Keratinocyte (primary cell): ENCODE results near the gene MALSU1. TPM values are rescaled to one million over a fixed set of nuclear protein-coding genes. Genes with fewer than 3 reads are reported as not detected.

Experiments
- DNase-seq: peaks from one replicate; pipeline ENCODE4 v3.0.0-alpha.2; 2011; ENCODE audit warnings: low read depth, missing footprints, low spot score
- FAIRE-seq: peaks from 2 replicates; lab custom pipeline; 2011; peaks lifted over from hg19 to GRCh38; lab: Jason Lieb, UNC
- H2AFZ ChIP-seq: 2 replicates; pipeline ENCODE4 v1.6.0; 2012; ENCODE audit warnings: low read length, control low read depth, inconsistent platforms; ENCODE audit not compliant: control insufficient read depth
- H3K27ac ChIP-seq: 2 replicates; pipeline ENCODE4 v1.5.1; 2011; ENCODE audit warnings: low read length; ENCODE audit not compliant: control insufficient read depth, insufficient read depth
- H3K27me3 ChIP-seq: 3 replicates; pipeline ENCODE4 v1.6.0; 2011; ENCODE audit warnings: low read length; ENCODE audit not compliant: control insufficient read depth, insufficient read depth; ENCODE audit errors: extremely low read depth
- H3K36me3 ChIP-seq, 2 experiments: 2 replicates in 1 of 2; 3 replicates in 1 of 2; pipeline ENCODE4 v1.5.1; 2011; ENCODE audit warnings: low read length in 2 of 2, mild to moderate bottlenecking in 1 of 2; ENCODE audit not compliant: control insufficient read depth in 2 of 2, insufficient read depth in 2 of 2; ENCODE audit errors: extremely low read depth in 1 of 2
- H3K4me1 ChIP-seq: 3 replicates; pipeline ENCODE4 v1.5.1; 2011; ENCODE audit warnings: low read length; ENCODE audit not compliant: control insufficient read depth, insufficient read depth; ENCODE audit errors: extremely low read depth
- H3K4me2 ChIP-seq: 3 replicates; pipeline ENCODE4 v1.6.0; 2011; ENCODE audit warnings: low read depth, low read length; ENCODE audit not compliant: control insufficient read depth, insufficient read depth; ENCODE audit errors: extremely low read depth
- H3K4me3 ChIP-seq, 3 experiments: fragments of 200-600 bp in 1 of 3; sonication (generic) in 1 of 3; 2 replicates in 2 of 3; 3 replicates in 1 of 3; pipeline ENCODE4 v1.5.1; 2011 to 2016; ENCODE audit warnings: low read length in 3 of 3, mild to moderate bottlenecking in 3 of 3, control low read depth in 2 of 3, inconsistent platforms in 1 of 3, low read depth in 1 of 3, mixed read lengths in 1 of 3, mixed run types in 1 of 3, moderate library complexity in 1 of 3; ENCODE audit not compliant: control insufficient read depth in 2 of 3, insufficient read depth in 2 of 3; ENCODE audit errors: extremely low read depth in 1 of 3
- H3K79me2 ChIP-seq: 2 replicates; pipeline ENCODE4 v1.6.0; 2012; ENCODE audit warnings: low read length; ENCODE audit not compliant: control insufficient read depth, insufficient read depth
- H3K9ac ChIP-seq: 3 replicates; pipeline ENCODE4 v1.6.0; 2011; ENCODE audit warnings: low read length; ENCODE audit not compliant: control insufficient read depth, insufficient read depth; ENCODE audit errors: extremely low read depth
- H3K9me1 ChIP-seq: 3 replicates; pipeline ENCODE4 v1.6.0; 2011; ENCODE audit warnings: low read length; ENCODE audit not compliant: control insufficient read depth, insufficient read depth; ENCODE audit errors: extremely low read depth
- H3K9me3 ChIP-seq: 2 replicates; pipeline ENCODE4 v1.5.1; 2012; ENCODE audit warnings: low read depth, low read length; ENCODE audit not compliant: control insufficient read depth
- H4K20me1 ChIP-seq: 3 replicates; pipeline ENCODE4 v1.6.0; 2011; ENCODE audit warnings: low read length; ENCODE audit not compliant: control insufficient read depth, insufficient read depth; ENCODE audit errors: extremely low read depth
- EZH2 ChIP-seq: IDR thresholded peaks from one replicate; pipeline ENCODE4 v1.6.1; 2012; ENCODE audit warnings: inconsistent platforms, mild to moderate bottlenecking, low read length, moderate library complexity
- dilution Hi-C: fragments of 300-500 bp; cut with MboI; formaldehyde crosslinking; loops from one replicate; pipeline ENCODE4 v1.7.0; 2020; ENCODE audit warnings: low sequenced_read_pairs; ENCODE audit not compliant: extremely low pct_ligation_motif_present
- polyA plus RNA-seq, 5 experiments: library from polyadenylated mRNA; depleted of rRNA in 3 of 5; stranded (reverse) in 3 of 5; stranded (forward) in 1 of 5; unstranded in 1 of 5; fragments of >200 nt; gene quantifications; 1 replicate in 1 of 5; 2 replicates in 3 of 5; 3 replicates in 1 of 5; pipeline versions ENCODE4 v1.2.1 to v1.2.3, GENCODE V29; 2011 to 2012; ENCODE audit warnings: missing spikeins in 2 of 5, low read depth in 1 of 5, low replicate concordance in 1 of 5
- TF ChIP-seq, protein P1 (sequence below), 3 experiments: IDR thresholded peaks in 1 of 3; conservative IDR thresholded peaks in 1 of 3; optimal IDR thresholded peaks in 1 of 3; 2 replicates in 2 of 3; 3 replicates in 1 of 3; pipeline versions ENCODE3 to v1.5.1; 2011; ENCODE audit warnings: low read length in 3 of 3, mild to moderate bottlenecking in 3 of 3, moderate library complexity in 2 of 3, control low read depth in 1 of 3, inconsistent platforms in 1 of 3; ENCODE audit not compliant: insufficient read depth in 2 of 3; ENCODE audit errors: extremely low read depth in 1 of 3

The MALSU1 gene
- polyA plus RNA-seq, 1 donor (not counting 4 experiments of a cell fraction or from before 2014, with no cell fraction given) = 67.8 TPM

DNA sequence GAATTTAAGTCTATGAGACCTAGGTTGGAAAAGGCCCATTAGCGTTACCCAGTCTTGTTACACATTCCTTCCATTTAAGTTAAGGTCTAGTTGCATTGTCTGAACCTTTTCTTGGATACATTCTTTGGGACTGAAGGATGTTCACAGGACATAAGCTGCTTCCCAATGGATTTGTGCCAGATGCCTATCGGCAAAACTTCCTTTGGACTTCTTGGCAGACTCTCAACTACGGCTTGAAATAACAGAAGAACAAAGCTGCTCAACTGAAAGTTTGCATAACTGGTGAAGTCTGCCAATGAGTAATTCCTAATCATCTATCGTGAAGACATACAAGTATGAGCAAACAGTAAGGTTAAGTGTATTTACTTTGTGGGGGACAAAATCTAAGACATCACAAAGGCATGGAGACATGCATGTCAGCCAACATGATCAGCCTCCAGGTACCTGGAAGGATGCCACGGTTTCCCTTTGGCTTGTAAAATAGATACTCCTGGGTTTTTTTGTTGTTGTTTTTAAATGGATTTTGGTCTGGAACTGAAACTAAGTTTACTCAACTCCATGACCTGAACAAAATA, 35.4 kb downstream of the MALSU1 start:
- dilution Hi-C loops = no loop called here
- no peaks in the 10 kb centered on the region for H3K9me1 ChIP-seq
- peak overlapping the region; percentile 55 for H3K27ac ChIP-seq
- peak; percentile 99 for DNase-seq
- TF ChIP-seq, protein P1, sequence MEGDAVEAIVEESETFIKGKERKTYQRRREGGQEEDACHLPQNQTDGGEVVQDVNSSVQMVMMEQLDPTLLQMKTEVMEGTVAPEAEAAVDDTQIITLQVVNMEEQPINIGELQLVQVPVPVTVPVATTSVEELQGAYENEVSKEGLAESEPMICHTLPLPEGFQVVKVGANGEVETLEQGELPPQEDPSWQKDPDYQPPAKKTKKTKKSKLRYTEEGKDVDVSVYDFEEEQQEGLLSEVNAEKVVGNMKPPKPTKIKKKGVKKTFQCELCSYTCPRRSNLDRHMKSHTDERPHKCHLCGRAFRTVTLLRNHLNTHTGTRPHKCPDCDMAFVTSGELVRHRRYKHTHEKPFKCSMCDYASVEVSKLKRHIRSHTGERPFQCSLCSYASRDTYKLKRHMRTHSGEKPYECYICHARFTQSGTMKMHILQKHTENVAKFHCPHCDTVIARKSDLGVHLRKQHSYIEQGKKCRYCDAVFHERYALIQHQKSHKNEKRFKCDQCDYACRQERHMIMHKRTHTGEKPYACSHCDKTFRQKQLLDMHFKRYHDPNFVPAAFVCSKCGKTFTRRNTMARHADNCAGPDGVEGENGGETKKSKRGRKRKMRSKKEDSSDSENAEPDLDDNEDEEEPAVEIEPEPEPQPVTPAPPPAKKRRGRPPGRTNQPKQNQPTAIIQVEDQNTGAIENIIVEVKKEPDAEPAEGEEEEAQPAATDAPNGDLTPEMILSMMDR (optimal IDR thresholded peaks at IDR 0.05 in 1 of 3, IDR thresholded peaks at IDR 0.05 in 1 of 3, conservative IDR thresholded peaks at IDR 0.05 in 1 of 3; ENCODE audit: extremely low read depth in 1 of 3, insufficient read depth in 2 of 3, low read length in 3 of 3) = no peak
- TF ChIP-seq EZH2 = no peak
- no peak overlapping the region for H2AFZ ChIP-seq
- peak; percentile 95 for FAIRE-seq
- H3K27me3 ChIP-seq = no peaks in the 10 kb centered on the region
- H3K4me1 ChIP-seq = peaks cover 24% of the 10 kb centered on the region
- H3K9me3 ChIP-seq = no peaks in the 10 kb centered on the region
- H3K79me2 ChIP-seq = no peaks in the 10 kb centered on the region
- peaks cover 1 to 3% of the 10 kb centered on the region in 2 experiments for H3K36me3 ChIP-seq
- H4K20me1 ChIP-seq = peaks cover 2% of the 10 kb centered on the region
- H3K4me2 ChIP-seq = peak overlapping the region; percentile 69
- H3K9ac ChIP-seq = no peak overlapping the region
- H3K4me3 ChIP-seq = peak overlapping the region in 1 of 3 experiments; percentile 11

DNA sequence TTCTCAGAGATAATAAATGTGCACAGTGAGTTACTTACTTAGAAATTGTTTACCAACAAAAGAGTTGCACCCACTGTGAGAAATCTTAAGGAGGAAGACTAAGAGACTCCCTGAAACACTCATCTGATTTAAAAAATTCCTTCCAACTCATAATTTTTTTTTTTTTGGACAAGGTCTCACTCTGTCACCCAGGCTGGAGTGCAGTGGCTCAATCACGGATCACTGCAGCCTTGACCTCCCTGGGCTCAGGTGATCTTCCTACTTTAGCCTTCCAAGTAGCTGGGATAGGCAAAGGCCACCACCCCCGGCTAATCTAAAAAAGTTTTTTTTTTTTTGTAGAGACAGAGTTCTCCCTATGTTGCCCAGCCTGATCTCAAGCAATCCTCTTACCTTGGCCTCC, 36.0 kb downstream of the MALSU1 start:
- H2AFZ ChIP-seq = no peak overlapping the region
- H3K9me3 ChIP-seq = no peaks in the 10 kb centered on the region
- no peak overlapping the region for H3K27ac ChIP-seq
- no peak overlapping the region for H3K9ac ChIP-seq
- TF ChIP-seq EZH2 = no peak
- TF ChIP-seq, protein P1 (optimal IDR thresholded peaks at IDR 0.05 in 1 of 3, IDR thresholded peaks at IDR 0.05 in 1 of 3, conservative IDR thresholded peaks at IDR 0.05 in 1 of 3; ENCODE audit: extremely low read depth in 1 of 3, insufficient read depth in 2 of 3, low read length in 3 of 3) = no peak
- peaks cover 2% of the 10 kb centered on the region for H4K20me1 ChIP-seq
- peak overlapping the region; percentile 0 for H3K4me2 ChIP-seq
- H3K27me3 ChIP-seq = no peaks in the 10 kb centered on the region
- peaks cover 3 to 4% of the 10 kb centered on the region in 2 experiments for H3K36me3 ChIP-seq
- FAIRE-seq (no peak), DNase-seq (no peak)
- H3K79me2 ChIP-seq = no peaks in the 10 kb centered on the region
- H3K4me3 ChIP-seq = no peak overlapping the region
- H3K9me1 ChIP-seq = no peaks in the 10 kb centered on the region
- H3K4me1 ChIP-seq = peaks cover 24% of the 10 kb centered on the region
- dilution Hi-C loops = no loop called here
